Measurements from ENCODE around the gene TMEM167A. TPM values are rescaled to one million over a fixed set of nuclear protein-coding genes. Genes with fewer than 3 reads are reported as not detected.

The TMEM167A gene
- total and polyA plus RNA-seq, 8 donors: 75.3 to 127 (median 83.4) TPM

DNA sequence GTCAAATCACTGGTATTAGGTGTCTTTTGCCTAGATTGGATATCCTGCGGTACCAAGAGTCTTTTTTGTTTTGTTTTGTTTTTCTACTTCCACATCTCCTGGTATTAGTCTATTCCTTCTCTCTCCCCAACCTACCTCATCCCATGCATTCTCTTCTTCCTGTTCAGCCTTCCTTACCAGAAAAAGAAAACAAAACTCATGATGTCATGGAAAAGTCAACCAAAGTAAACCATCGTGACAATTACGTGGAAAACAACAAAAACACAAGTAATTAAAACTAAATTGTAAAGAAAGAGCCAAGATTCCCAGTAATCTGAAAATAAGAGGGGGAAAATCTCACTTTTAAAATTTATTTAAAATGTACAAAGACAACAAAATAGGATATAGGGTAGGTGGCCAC lies 38.3 kb downstream of the TMEM167A start:
- Histone ChIP-seq H3K9me3 (no peaks in the 10 kb centered on the region), H3K27ac (no peak overlapping the region), H3K4me3 (no peak overlapping the region), H3K36me3 (no peaks in the 10 kb centered on the region), H3K4me1 (no peaks in the 10 kb centered on the region), H3K27me3 (no peaks in the 10 kb centered on the region)
- ATAC-seq (no peak), DNase-seq (no peak)
- intact Hi-C loops (cut with DNase I): no loop called here
- TF ChIP-seq, protein P1, sequence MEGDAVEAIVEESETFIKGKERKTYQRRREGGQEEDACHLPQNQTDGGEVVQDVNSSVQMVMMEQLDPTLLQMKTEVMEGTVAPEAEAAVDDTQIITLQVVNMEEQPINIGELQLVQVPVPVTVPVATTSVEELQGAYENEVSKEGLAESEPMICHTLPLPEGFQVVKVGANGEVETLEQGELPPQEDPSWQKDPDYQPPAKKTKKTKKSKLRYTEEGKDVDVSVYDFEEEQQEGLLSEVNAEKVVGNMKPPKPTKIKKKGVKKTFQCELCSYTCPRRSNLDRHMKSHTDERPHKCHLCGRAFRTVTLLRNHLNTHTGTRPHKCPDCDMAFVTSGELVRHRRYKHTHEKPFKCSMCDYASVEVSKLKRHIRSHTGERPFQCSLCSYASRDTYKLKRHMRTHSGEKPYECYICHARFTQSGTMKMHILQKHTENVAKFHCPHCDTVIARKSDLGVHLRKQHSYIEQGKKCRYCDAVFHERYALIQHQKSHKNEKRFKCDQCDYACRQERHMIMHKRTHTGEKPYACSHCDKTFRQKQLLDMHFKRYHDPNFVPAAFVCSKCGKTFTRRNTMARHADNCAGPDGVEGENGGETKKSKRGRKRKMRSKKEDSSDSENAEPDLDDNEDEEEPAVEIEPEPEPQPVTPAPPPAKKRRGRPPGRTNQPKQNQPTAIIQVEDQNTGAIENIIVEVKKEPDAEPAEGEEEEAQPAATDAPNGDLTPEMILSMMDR (IDR thresholded peaks at IDR 0.05): no peak

DNA sequence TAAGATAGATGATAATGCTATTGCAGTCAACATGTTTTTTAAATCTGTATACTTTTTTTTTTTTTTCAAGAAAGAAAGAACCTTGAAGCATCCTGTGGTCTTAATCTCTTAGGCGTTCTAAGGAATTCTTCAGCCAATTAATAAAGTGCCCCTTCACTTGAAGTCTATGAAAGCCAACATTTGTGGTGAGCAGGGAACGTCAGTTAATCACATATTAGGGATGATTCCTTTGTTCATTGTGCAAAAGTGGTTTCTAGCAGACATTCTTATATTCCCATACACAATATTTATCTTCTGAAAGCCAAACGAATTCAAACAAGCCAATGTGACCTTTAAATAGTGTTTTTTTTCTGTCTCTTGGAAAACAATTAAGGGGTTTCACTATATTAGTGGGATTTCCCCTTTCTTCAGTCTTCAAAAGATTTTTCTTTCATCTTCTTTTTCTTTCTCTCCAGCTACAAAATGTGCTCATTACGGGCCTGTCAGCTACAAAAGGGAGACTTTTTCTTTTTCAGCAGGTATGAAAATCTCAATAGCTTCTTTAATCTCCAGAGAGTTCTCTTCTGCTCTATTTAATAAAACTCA lies 40.1 kb downstream of the TMEM167A start:
- DNase-seq (no peak), ATAC-seq (no peak)
- Histone ChIP-seq H3K36me3 (no peaks in the 10 kb centered on the region), H3K27me3 (no peaks in the 10 kb centered on the region), H3K9me3 (no peaks in the 10 kb centered on the region), H3K4me1 (no peaks in the 10 kb centered on the region), H3K27ac (no peak overlapping the region), H3K4me3 (no peak overlapping the region)
- TF ChIP-seq, protein P1 (IDR thresholded peaks at IDR 0.05): no peak
- intact Hi-C loops (cut with DNase I): no loop called here

DNA sequence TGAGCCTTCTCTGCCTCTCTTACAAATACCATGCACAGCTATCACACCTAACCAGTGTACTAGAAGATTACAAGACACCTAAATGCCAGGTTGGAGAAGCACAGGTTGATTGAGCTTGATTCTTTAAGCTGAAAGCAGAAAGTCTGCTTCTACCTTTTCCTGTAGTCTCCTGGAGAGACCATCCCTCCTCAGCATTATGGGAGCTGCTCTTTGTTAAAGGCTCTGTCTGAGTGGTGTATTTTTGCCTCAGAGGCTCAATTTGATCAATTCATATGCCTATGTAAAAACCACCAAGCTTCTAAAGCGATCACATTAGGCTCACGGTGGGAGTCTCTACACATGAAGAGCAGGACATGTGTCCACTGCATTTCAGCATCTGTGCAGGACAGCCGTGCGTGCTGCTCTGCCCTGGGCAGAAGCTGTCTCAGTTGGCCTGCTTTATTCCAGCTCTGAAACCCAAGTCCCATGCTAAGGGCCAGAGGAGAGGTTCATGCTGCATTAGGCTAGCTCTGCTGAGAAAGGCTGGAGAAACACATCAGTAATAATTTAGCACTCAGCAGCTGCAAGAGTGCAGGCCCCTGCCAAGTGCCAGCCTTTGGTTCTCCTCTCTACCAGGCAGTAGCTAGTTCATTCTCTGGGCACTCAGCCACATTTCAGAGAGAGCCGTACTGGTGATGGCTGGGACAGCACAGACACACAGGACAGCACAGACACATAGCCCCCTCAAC lies 41.7 kb downstream of the TMEM167A start:
- no peaks in the 10 kb centered on the region for H3K27me3 ChIP-seq
- TF ChIP-seq, protein P1 (IDR thresholded peaks at IDR 0.05): no peak
- peak in 3 of 4 donors; percentile 28 to 41 (median 36) for DNase-seq
- no peaks in the 10 kb centered on the region for H3K9me3 ChIP-seq
- H3K4me1 ChIP-seq: no peaks in the 10 kb centered on the region
- intact Hi-C loops (cut with DNase I): no loop called here
- peak; percentile 22 for ATAC-seq
- no peak overlapping the region for H3K4me3 ChIP-seq
- H3K36me3 ChIP-seq: no peaks in the 10 kb centered on the region
- H3K27ac ChIP-seq: no peak overlapping the region

DNA sequence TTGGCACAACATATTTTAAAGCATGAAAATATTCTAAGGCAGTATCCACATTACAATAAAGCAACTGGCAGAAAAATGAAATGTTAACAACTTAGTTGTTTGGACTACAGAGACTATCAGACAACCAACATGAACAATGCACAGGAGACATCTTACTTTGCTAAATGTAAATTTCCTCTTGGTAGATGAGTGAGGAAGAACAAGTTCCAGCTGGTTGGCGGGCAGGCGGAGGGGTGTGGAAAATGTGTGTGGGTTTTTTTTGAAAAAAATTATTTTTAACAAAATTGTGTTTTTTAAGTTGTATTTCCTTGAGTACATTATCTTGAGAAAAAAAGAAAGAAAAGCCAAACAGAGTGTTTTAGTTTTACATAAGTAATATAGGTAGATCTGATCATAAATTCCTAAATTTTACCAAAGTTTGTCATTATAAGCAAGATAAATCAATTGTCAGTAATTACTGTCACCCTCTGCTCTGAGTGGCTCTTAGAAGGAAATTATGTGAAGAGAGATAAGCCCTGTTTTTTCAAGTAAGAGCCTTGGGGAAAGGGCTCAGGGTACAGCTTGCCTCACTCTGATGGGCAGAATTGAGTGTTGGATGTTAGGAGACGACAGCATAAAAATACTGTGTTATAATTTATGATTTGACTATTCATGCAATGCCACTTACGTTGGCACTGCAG lies 42.5 kb downstream of the TMEM167A start:
- ATAC-seq (no peak), DNase-seq (peak in 2 of 4 donors; percentile 34 to 56)
- H3K4me3 ChIP-seq: no peak overlapping the region
- TF ChIP-seq, protein P1 (IDR thresholded peaks at IDR 0.05): no peak
- H3K36me3 ChIP-seq: no peaks in the 10 kb centered on the region
- intact Hi-C loops (cut with DNase I): no loop called here
- H3K27me3 ChIP-seq: no peaks in the 10 kb centered on the region
- no peak overlapping the region for H3K27ac ChIP-seq
- no peaks in the 10 kb centered on the region for H3K4me1 ChIP-seq
- no peaks in the 10 kb centered on the region for H3K9me3 ChIP-seq

DNA sequence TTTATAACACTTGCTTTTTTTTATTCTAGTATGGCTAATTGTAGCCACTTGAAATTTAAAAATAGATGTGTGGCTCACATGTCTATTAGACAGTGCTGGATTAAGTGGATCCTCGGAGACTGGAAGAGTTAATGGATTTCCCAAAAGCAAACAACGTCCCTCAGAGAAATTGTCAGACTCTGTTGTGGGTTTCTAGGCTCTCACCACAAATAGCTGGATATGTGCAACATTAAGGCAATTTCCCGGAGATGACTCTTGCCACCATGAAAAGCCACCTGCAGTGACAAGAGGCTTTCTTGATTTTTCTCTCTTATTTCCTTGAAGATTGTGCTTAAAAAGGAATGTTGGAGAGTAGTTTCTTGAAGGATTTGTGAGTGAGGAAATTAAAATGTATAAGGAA lies 43.2 kb downstream of the TMEM167A start:
- H3K4me1 ChIP-seq: no peaks in the 10 kb centered on the region
- no peak overlapping the region for H3K4me3 ChIP-seq
- TF ChIP-seq, protein P1 (IDR thresholded peaks at IDR 0.05): no peak
- no peak overlapping the region for H3K27ac ChIP-seq
- ATAC-seq (no peak), DNase-seq (no peak)
- no peaks in the 10 kb centered on the region for H3K36me3 ChIP-seq
- no peaks in the 10 kb centered on the region for H3K27me3 ChIP-seq
- no peaks in the 10 kb centered on the region for H3K9me3 ChIP-seq
- intact Hi-C loops (cut with DNase I): no loop called here
